Amygdala (tissue), 56 donors: ENCODE data around the gene SNED1.

Experiments used
- DNase-seq, 56 donors: peaks; one replicate each; lab custom pipeline; 2025; lab: John Stamatoyannopoulos, UW

SNED1 gene

GRCh38 chr2:241036964-241037421 lies 38.6 kb downstream of the SNED1 start:
- no peak for DNase-seq

- no peak for DNase-seq
Observed at GRCh38 chr2:241037498-241037897, 39.1 kb downstream of the SNED1 start.

- DNase-seq: no peak
Observed at GRCh38 chr2:241038374-241039180, 40.2 kb downstream of the SNED1 start.

GRCh38 chr2:241039416-241039815 lies 41.0 kb downstream of the SNED1 start:
- no peak for DNase-seq

- no peak for DNase-seq
Observed at GRCh38 chr2:241040081-241040803, 41.8 kb downstream of the SNED1 start.

- no peak for DNase-seq
Observed at GRCh38 chr2:241041589-241042158, 43.3 kb downstream of the SNED1 start.

- DNase-seq: no peak
Observed at GRCh38 chr2:241043581-241043980, 45.2 kb downstream of the SNED1 start.

GRCh38 chr2:241047253-241048010 lies 49.0 kb downstream of the SNED1 start:
- DNase-seq: no peak

- no peak for DNase-seq
Observed at GRCh38 chr2:241048149-241048948, 49.9 kb downstream of the SNED1 start.

GRCh38 chr2:241048949-241049343 lies 50.5 kb downstream of the SNED1 start:
- DNase-seq: no peak

- DNase-seq: no peak
Observed at GRCh38 chr2:241049739-241050623, 51.6 kb downstream of the SNED1 start.

- no peak for DNase-seq
Observed at GRCh38 chr2:241050624-241051577, 52.5 kb downstream of the SNED1 start.

GRCh38 chr2:241051578-241052487 lies 53.4 kb downstream of the SNED1 start:
- DNase-seq: no peak

GRCh38 chr2:241052677-241053360 lies 54.4 kb downstream of the SNED1 start:
- DNase-seq: no peak

- DNase-seq: no peak
Observed at GRCh38 chr2:241053576-241054251, 55.3 kb downstream of the SNED1 start.
